ENCODE results near the gene CACNA1C.

CACNA1C gene

DNA sequence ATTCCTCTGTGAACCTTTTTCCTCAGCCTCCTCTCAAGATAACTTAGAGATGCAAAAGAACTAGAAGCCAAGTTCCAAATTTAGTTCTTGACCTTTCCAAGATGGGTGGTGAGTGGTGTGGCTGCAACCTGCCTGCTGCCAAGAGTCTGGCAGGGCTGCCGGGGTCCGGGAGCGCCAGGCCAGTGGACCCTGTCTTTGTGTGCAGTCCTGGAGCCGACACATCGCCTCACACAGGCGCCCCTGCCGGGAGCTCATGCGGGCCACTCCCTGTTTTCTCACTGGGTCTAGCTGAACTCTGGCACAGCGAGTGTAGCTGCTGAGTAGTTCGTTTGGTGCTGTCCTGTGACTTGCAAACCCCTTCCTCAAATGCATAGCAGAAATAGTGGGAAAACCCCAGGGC is 84.9 kb downstream of the CACNA1C start:
- no peak for DNase-seq (ENCODE audit: low read depth in 2 of 2, low spot score in 1 of 2)

DNA sequence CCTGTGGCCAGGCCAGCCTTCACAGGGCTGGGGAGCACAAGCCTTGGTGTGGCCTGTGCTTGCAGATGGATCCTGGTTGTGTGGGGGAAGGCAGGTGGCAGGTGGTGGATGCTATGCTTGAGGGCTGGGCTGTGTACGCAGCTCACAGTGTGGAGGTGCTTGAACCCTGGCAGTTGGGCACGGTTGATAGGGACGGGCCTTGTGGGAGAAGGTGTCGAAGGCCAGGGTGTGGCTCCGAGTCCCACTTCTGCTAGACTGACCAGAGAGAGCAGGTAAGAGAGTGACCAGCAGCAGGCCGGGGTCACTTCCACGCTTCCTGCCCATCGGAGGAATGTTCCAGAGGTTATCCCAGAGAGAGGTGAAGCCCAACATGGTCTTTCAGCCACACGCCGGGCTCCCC is 85.5 kb downstream of the CACNA1C start:
- DNase-seq (ENCODE audit: low read depth in 2 of 2, low spot score in 1 of 2) = no peak

DNA sequence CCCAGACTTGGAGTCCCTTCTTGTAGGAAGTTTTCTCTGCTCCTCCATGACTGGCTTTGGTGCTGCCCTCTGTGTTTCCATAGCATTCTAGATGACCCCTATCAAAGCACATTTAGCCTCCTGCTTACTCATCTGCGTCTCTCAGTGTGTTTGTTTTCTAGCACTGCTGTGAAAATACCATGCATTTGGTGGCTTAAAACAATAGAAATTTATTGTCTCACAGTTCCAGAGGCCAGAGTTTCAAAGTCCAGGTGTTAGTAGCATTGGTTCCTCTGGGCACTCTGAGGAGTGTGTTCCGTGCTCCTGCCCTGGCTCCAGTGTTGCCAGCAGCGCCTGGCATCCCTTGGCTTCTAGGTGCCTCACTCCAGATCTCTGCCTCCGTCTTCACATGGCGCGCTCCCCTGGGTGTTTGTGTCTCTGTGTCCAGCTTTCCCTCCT is 86.1 kb downstream of the CACNA1C start:
- DNase-seq (ENCODE audit: low read depth in 2 of 2, low spot score in 1 of 2) = no peak

DNA sequence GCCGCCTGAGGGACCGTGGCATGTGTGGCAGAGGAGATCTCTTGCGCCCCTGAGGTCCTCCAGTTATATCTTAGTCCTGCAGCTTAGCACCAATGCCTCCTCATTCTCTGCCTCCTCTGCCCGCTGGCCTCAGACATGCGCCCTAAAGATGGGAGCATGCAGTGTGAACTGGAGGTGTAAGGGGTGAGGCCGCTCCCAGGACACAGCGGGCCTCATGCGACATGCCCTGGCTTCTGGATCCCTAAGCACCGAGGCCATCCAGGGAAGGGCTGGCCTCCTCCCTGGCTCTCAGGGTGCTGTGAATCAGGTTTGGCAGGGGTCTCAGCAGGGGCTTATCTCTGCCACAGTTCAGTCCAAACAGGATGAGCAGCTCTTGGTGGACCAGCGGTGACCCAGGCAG is 86.9 kb downstream of the CACNA1C start:
- DNase-seq (ENCODE audit: low read depth in 2 of 2, low spot score in 1 of 2) = no peak

DNA sequence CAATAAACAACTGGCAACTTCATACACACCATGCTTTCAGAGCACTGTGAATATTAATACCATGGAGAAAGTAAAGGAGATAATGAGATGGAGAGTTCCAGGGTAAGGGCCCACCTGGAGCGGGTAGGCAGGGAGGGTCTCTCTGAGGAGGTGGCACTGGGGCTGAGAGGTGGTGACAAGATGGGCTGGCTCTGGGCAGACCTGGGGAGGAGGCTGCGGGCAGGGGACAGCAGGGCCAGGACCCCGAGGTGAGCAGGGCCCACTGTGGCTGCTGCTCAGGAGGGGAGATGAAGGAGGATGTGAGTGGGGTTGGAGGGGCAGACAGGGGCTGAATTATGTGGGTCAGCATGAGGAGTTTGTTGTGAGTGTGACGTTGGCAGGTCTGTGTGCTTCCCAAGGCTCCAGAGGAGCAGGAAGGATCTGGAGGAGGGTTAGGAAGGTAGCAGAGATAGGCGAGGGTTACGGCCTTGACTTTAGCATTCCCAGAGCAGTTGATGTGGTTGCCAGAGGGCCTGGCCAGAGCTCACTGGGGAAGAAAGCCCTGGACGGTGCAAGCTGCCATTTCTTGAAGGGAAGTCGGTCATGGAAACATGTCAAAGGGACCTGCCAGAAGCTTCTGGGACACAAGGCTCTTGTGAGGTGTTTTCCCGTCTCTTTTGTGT is 88.2 kb downstream of the CACNA1C start:
- no peak for DNase-seq (ENCODE audit: low read depth in 2 of 2, low spot score in 1 of 2)

DNA sequence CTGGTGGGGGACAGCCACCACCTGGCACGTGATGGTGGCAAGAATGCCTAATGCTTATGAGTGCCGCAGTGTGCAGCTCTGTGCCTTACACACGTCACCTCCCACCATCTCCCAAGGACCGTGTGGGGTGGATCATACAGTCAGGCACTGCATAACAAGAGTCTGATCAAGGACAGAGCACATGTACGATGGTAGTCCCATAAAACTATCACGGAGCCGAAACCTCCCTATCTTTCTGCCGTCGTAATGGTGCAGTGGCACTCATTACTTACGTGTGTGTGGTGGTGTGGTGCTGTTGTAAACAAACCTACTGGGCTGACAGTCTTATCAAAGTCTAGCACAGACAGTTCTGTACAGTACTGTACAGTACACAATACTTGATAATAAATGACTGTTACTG is 89.3 kb downstream of the CACNA1C start:
- no peak for DNase-seq (ENCODE audit: low read depth in 2 of 2, low spot score in 1 of 2)

DNA sequence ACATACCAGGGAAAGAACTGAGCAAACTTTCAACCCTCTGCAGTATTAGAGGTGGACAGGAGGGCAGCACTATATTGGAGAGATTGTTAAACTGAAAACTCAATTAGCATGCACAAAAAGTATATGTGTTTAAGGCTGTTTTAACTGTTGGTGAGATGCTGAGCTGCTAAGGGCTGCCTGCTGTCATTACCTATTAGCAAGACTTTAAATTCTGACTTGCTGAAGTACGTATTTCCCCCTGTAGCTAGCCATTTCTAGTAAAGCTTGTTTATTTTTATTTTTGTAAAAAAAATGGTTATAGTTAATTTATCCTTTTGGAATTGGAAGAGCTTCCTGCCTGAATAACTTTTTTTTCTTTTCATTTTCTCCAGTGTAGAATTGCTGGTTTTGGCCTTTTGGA is 92.2 kb downstream of the CACNA1C start:
- no peak for DNase-seq (ENCODE audit: low read depth in 2 of 2, low spot score in 1 of 2)

DNA sequence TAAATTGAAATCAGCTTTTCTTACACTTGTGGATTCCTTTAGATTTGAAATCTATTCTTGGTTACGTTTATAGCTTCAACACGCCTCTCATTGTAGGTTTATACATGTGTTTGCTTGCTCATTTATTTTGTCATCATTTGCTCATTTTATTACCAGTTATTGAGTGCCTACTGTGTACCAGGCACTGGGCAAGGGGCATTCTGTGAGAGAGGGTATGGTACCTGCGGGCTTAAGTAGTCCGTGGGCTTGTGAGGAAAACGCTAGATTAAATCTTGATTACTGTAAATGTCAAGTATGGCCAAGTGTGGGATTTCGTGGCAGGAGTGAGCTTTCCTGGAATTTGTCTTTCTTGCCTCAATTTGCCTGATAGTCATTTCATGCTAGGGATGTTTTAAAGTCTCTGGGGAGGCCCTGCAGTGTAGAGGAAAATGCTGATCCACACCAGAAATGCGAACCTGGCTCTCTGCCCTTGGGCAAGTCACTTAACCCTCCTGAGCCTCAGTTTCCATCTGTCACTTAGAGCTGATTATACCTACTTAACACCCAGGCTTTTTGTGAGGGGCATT is 92.7 kb downstream of the CACNA1C start:
- no peak for DNase-seq (ENCODE audit: low read depth in 2 of 2, low spot score in 1 of 2)

DNA sequence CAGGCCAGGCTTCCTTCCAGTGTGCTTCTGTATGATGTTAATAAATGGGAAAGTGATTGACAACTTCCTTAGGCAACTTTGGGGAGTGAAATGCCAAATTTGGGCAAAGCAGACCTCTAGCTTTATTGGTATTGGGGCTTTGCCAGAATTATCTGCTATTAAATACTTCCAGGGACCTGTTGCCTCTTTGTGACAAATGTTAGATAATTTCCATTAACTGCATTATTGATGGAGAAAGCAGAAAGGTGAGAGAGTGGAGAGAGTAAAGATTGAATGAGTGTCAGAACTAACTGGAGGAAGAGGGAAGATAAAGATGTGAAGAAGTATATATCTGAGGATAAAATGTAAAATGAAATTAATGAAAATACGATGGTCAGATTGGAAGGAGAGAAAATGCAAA is 94.5 kb downstream of the CACNA1C start:
- no peak for DNase-seq (ENCODE audit: low read depth in 2 of 2, low spot score in 1 of 2)

DNA sequence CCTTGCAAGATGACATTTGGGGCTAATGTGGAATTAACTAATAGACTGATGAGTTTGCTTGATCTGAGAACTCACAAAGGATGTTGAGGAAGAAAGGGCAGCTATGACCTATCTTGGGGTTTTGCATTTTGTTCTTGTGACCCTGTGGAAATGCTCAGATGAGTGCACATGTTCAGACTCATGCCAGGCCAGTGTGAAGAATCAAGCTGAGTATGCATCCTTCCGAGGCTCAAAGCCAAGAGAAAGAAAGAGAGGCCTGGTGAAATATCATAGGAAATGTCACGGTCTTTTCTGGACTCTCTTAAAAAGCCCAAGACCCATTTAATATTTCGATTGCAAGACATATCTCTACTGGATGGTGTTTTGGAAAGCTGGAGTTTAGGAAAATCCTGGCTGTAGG is 96.3 kb downstream of the CACNA1C start:
- DNase-seq (ENCODE audit: low read depth in 2 of 2, low spot score in 1 of 2) = no peak

DNA sequence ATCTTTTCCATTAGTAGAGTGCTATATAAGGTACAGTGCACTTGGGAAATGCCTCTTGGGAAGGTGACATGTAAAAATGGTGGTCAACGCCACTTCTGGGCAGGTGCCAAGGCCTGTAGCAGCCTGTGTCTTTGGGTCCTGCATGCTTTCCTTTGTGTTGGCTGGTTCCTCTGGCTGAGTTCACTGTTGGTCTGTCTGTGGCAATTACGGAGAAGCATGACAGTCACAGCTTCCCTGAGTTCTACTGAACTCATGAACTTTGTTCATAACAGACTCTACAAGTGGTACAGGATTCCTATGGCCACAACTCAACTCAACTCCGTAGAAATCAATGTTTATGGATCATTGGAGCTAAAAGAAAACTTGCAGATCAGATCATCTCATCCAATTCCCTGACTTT is 98.0 kb downstream of the CACNA1C start:
- no peak for DNase-seq (ENCODE audit: low read depth in 2 of 2, low spot score in 1 of 2)

DNA sequence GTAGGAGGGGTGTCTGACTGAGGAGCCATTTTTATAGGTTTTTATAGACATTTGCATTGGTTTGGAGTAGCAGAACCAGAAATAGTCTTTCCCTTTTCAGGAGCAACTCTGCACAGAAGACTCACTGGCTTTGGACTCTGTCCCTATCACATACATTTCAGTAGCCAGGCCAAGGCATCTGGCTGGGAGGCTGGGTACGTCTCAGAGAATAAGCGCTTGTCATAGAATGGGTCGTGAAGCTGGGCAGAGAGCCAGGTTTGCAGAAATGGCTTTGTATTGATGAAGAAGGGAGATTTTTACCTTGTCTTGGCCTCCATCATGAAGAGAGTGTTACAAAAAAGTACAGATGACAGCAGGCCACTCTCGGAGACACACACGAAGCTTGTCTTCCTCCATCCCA is 98.6 kb downstream of the CACNA1C start:
- no peak for DNase-seq (ENCODE audit: low read depth in 2 of 2, low spot score in 1 of 2)

DNA sequence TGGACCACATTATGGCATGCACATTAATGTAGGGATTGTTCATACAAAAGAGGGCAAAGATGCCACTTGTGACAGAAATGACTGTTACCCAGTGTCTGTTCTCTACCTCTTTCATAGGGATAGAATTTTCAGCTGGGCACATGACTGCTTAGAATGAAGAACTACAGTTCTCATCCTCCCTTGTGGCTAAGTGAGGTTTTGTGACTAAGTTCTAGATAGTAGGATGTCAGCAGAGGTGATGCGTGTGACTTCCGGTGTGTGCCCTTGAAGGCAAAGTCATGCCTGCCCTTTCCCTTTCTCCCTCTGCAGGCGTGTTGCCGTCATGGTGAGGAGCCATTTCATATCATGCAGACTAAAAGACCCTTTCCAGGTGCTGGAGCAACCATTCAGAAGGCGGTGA is 99.3 kb downstream of the CACNA1C start:
- DNase-seq (ENCODE audit: low read depth in 2 of 2, low spot score in 1 of 2) = no peak

DNA sequence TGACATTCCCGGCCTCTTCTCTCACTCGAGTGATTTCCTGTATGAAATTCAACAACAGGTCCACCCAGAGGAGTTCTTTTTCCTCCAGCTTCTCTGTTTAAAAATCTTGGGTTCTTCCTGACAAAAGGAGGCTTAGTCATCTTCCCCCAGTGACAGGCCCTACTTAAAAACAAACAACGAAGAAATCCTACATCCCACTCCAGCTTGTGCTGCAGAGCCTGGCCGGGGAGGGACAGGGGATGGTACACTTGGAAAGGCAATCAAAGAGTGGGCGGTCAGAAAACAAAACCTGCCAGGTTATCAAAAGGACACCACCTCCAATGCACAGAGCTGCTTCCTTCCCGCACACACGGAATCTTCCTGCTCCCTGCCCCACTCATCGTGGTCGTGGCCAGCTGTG is 101.3 kb downstream of the CACNA1C start:
- no peak for DNase-seq (ENCODE audit: low read depth in 2 of 2, low spot score in 1 of 2)

DNA sequence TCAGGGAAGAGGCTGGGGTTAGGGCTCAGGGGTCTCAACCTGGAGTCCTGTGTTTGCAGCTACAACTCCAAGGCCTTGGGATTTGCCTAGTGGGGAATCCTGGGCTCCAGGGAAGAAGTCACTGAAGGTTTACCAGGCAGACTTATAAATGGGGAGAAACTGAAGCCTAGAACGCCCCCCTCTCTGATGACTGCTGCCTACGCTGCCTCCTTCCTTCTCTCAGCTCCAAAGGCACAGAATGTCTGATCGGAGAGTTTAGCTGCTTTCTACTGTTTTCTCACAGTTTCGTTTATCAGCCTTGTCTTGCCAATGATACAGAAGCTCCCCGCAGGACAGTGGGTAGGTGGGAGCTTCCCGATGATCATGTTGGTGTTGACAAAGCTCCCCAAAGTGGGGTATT is 101.7 kb downstream of the CACNA1C start:
- DNase-seq (ENCODE audit: low read depth in 2 of 2, low spot score in 1 of 2) = no peak

DNA sequence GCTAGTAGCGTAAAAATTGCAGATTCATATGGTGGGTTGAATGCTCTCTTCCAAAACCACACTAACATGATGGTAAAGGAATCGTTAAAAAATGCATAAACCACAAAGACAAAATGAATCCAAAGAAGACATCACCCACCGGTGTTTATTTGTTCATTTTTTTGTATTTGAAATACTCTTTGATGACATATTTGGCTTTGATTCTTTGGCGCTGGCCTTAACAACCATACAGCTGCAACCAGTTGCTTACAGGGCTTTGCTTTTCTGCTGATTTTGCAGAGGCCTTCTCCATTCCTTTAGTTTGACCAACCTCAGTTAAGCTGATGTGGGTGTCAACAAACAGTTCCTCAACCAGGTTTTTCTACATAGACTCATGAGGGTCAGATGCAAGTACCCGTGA is 103.5 kb downstream of the CACNA1C start:
- DNase-seq (ENCODE audit: low read depth in 2 of 2, low spot score in 1 of 2) = no peak

DNA sequence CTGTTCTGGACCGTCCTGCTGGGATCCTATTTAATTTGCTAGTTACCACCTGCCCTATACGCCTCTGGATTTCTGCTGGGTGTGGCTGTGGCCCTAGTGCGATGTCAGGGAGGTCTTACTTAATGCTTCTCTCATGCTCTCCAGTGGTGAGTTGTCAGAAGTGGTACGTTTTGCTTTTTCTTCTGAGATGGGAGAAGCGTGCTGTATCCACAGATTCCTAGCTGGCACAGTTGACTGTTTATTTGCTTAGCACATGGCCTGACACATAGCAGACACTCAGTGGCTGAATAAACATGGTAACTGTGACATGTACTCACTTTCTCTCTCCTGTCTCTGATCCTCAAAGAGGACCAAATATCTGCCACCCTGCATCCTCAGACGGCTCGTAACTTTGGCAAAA is 107.3 kb downstream of the CACNA1C start:
- DNase-seq (ENCODE audit: low read depth in 2 of 2, low spot score in 1 of 2) = no peak

DNA sequence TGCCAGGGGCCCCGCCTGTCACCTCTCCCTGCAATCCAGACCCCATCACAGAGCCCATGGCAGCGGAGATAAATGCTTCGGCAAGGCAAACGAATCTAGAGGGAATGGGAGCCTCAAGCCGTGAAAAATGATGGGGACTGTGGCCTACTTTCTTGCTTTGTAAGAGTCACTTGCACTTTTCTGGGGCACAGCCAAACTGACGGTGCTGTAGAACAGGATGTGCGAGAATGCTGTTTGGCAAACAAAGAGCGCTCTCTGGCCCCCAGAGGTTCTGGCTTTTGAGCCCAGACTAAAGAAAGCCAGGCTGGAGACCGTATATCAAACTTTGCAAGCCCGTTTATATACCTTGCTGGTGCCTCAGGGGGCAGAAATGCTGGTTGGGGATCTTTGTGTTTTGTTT is 108.7 kb downstream of the CACNA1C start:
- no peak for DNase-seq (ENCODE audit: low read depth in 2 of 2, low spot score in 1 of 2)

DNA sequence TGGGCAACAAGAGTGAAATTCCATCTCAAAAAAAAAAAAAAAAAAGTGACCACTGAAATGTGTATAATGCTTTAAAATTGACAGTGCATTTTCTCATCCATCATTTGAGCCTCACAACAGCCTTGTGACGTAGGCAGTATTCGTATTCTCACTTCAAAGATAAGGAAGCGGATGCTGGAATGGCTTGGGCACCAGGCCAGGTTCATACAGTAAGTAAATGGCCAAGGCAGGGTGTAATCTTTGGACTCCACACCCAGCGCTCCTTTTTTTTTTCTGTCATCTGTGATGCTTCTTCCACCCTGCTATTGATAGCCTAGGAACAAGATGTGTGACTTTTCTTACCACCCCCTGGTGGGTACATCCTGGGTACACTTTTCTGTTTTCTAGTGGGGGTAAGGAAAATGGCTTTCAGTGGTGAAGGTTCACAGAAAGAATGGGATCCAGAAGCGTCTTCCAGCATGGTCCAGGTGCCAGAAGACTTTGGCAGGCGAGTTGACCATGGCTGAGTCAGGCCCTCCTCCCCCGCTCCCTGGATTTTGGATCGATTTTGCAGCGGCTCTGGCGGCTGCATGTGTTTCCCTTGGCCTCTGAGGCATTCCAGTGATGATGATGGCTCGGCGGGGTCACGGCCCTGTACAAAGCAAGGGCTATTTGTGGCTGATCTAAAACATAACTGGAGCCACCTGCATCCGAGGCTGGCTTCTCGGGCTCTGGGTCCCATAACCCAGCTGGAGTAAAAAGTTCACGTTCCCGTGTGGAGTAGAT is 110.6 kb downstream of the CACNA1C start:
- DNase-seq (ENCODE audit: low read depth in 2 of 2, low spot score in 1 of 2) = no peak

DNA sequence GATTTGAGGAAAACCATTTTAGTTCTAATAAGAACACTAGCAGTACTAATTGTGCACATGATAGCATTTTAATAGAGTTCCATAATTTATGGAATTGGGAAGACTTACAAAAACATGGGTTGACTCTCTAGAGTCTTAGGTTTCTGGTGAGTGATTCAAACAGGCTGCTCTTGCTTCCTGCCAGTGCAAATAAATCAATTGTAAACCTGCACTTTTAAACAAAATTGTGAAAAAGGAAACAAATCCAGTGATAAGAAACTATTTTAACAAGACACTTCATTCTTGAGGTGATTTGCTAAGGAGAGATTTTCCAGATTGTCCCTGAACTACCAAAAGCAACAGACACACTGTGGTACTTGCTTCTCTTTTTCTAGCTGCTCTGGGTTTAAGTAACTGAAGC is 112.2 kb downstream of the CACNA1C start:
- no peak for DNase-seq (ENCODE audit: low read depth in 2 of 2, low spot score in 1 of 2)

DNA sequence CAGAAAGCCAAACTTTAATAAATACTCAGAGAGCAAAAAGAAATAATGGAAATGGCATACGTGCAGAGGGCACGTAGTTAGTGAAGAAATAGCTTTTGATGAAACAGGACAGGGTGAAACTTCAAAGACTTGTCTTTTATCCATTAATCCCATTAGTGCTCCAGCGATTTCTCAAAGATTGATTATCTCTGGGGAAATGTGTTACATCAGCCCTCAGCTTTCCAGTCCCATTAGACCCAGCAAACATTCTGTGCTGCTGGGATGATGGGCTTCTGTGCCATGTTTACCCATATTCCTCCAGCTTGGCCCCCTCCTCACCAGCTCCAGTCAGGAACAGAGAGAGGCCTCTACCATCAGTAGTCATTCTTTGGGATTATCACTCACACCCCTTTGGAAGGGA is 113.1 kb downstream of the CACNA1C start:
- no peak for DNase-seq (ENCODE audit: low read depth in 2 of 2, low spot score in 1 of 2)

DNA sequence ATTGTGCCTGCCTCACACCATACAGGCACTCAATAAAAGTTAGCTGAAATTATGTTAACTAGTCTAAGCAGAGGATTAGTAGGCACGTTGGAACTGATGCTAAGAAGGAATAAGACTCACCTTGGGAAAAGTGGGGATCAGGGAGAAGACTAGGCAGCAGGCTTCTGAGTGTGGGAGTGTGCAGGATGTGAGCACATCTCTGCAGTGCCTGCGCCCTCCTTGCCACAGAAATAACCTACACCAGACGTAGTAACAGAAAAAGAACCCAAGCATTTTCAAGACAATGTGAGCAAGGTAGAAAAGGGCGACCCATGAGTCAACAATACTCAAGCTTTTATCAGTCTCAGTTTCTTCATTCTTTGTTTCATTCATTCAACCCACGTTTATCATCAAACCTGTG is 113.9 kb downstream of the CACNA1C start:
- no peak for DNase-seq (ENCODE audit: low read depth in 2 of 2, low spot score in 1 of 2)

DNA sequence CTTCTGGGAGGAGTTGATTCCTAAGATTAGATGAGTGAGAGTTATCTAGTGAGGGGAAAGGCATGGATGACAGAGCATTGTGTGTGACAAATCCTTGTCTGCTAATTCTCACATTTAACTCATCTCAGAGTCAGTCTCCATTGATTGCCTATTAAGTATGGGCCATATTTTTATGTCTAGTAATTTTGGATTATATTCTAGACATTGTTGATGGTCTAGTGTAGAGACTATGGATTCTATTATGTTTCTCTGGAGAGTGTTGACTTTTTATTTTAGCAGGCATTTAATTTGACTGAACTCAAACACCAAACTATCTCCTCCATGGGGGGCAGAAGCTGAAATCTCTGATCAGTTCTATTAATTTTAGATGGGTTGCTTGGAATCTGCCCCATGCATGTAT is 114.4 kb downstream of the CACNA1C start:
- DNase-seq (ENCODE audit: low read depth in 2 of 2, low spot score in 1 of 2) = no peak

Measured in stimulated activated CD8-positive, alpha-beta memory T cell treated with anti-CD3 and anti-CD28 coated beads, Interleukin-4, amount 100 ng/mL, for 1 hour (primary cell).